HEK293 (cell line): Measurements from ENCODE around the gene KCNK15.
A peak's percentile ranks its signal among the peaks of the same experiment; 100 is the strongest.
"Not testable (repeated sequence)": the region's sequence is repeated elsewhere in the genome, so short reads cannot be mapped to it uniquely, and the experiment has no call there.

Experiments
- CTCF ChIA-PET: fragments of 350-600 bp; formaldehyde crosslinking; extraction: SDS; loops from one replicate; lab custom pipeline; 2021; ENCODE audit warnings: antibody characterized with exemption; lab: Yijun Ruan, JAX
- POLR2A ChIA-PET: fragments of 300-600 bp; formaldehyde crosslinking; extraction: SDS; loops from one replicate; lab custom pipeline; 2020; ENCODE audit warnings: antibody characterized with exemption, inconsistent platforms; lab: Yijun Ruan, JAX
- H3K27ac ChIP-seq: fragments of 200-500 bp; sonication (Bioruptor generic); 2 replicates; pipeline ENCODE4 v1.5.1; 2014; ENCODE audit warnings: low read depth, low read length, control low read depth, inconsistent platforms; ENCODE audit errors: extremely low read depth
- H3K36me3 ChIP-seq, 2 experiments: fragments of 200-500 bp in 1 of 2; sonication (Bioruptor generic) in 1 of 2; 1 replicate in 1 of 2; 2 replicates in 1 of 2; pipeline ENCODE4 v1.5.1; 2014 to 2017; ENCODE audit warnings: inconsistent platforms in 2 of 2, low read length in 2 of 2; ENCODE audit not compliant: control insufficient read depth in 2 of 2, insufficient read depth in 1 of 2
- H3K4me1 ChIP-seq: fragments of 200-500 bp; sonication (Bioruptor generic); 2 replicates; pipeline ENCODE4 v1.5.1; 2014; ENCODE audit warnings: mild to moderate bottlenecking, low read length, inconsistent platforms; ENCODE audit not compliant: control insufficient read depth, insufficient read depth
- H3K4me3 ChIP-seq: 2 replicates; pipeline ENCODE4 v1.5.1; 2011; ENCODE audit warnings: low read depth, mild to moderate bottlenecking, control low read depth, low read length, moderate library complexity
- H3K9me3 ChIP-seq: fragments of 200-500 bp; sonication (Bioruptor generic); 2 replicates; pipeline ENCODE4 v1.5.1; 2014; ENCODE audit warnings: low read depth, low read length, inconsistent platforms; ENCODE audit not compliant: control insufficient read depth, insufficient read depth
- GLI2 ChIP-seq: fragments of 450-650 bp; formaldehyde crosslinking; IDR thresholded peaks from 2 replicates; pipeline ENCODE4; 2017; ENCODE audit warnings: missing biosample characterization, missing genetic modification characterization, low read depth, borderline replicate concordance
- HOXA7 ChIP-seq: sonication (generic); formaldehyde crosslinking; IDR thresholded peaks from 2 replicates; pipeline ENCODE4 v1.8.1; 2022; ENCODE audit warnings: missing genetic modification reagents, borderline replicate concordance
- PRDM1 ChIP-seq: fragments of 450-650 bp; formaldehyde crosslinking; IDR thresholded peaks from 2 replicates; pipeline ENCODE4; 2016; ENCODE audit warnings: missing biosample characterization, missing genetic modification characterization
- SCRT2 ChIP-seq: fragments of 450-650 bp; formaldehyde crosslinking; IDR thresholded peaks from 2 replicates; pipeline ENCODE4 v1.5.1; 2016; ENCODE audit warnings: missing biosample characterization, missing genetic modification characterization
- TRIM28 ChIP-seq: IDR thresholded peaks from 2 replicates; pipeline ENCODE4 v1.6.1; 2011; ENCODE audit warnings: low read length, control low read depth, borderline replicate concordance
- ZBTB17 ChIP-seq: fragments of 450-650 bp; formaldehyde crosslinking; IDR thresholded peaks from 2 replicates; pipeline ENCODE4 v1.5.1; 2016; ENCODE audit warnings: missing biosample characterization, missing genetic modification characterization
- ZBTB26 ChIP-seq: fragments of 450-650 bp; formaldehyde crosslinking; optimal IDR thresholded peaks from 2 replicates; pipeline ENCODE3; 2016; ENCODE audit warnings: missing biosample characterization, mild to moderate bottlenecking, missing genetic modification characterization
- ZNF175 ChIP-seq: fragments of 450-650 bp; formaldehyde crosslinking; IDR thresholded peaks from 2 replicates; pipeline ENCODE4 v1.5.1; 2016; ENCODE audit warnings: missing biosample characterization, missing genetic modification characterization
- TF ChIP-seq, protein P1 (sequence below): fragments of 450-650 bp; formaldehyde crosslinking; conservative IDR thresholded peaks from 2 replicates; pipeline ENCODE4 v1.5.1; 2016; ENCODE audit warnings: low read depth, missing biosample characterization, missing genetic modification characterization
- TF ChIP-seq, protein P2 (sequence below): fragments of 450-650 bp; formaldehyde crosslinking; IDR thresholded peaks from 2 replicates; pipeline ENCODE4 v1.5.1; 2016; ENCODE audit warnings: missing biosample characterization, missing genetic modification characterization

Gene KCNK15

DNA sequence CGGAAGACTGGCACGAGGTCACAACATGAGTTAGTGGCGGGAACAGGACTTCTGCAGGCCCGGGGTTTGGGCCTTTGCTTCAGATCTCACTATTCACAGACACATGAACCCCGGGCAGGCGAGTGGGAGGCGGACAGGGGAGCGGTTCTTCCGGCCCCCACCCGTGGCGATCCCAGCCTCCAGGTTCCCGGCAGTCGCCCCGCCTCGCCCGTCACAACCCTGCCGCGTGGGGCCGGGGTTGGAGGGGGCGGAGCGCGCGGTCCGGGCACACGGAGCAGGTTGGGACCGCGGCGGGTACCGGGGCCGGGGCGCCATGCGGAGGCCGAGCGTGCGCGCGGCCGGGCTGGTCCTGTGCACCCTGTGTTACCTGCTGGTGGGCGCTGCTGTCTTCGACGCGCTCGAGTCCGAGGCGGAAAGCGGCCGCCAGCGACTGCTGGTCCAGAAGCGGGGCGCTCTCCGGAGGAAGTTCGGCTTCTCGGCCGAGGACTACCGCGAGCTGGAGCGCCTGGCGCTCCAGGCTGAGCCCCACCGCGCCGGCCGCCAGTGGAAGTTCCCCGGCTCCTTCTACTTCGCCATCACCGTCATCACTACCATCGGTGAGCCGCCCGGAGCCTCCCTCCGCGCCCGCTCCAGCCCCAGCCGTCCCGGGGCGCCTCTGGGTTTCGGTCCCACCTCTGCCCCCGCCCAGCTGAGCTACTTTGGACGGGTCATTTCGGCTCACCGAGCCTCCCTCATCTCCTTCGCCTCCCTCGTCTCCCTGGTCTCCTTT lies at the start of gene KCNK15:
Gene KCNK15, plus strand, starts transcription at position 268 of the 769 bp plus-strand sequence. Its CDS starts 46 bp downstream, at position 314.
- H3K4me3 ChIP-seq = no peak within 1 kb of the TSS

GRCh38 chr20:44696315-44696714 lies 49.4 kb upstream of the KCNK15 start:
- POLR2A ChIA-PET = no interaction called here

More for the DNA sequence above, at the start of gene KCNK15:
- Histone ChIP-seq H3K27ac (no peak within 1 kb of the TSS; the same call in 1 of the 2 replicates), H3K4me1 (peaks cover 4% of the 10 kb centered on the region; the same call in 1 of the 2 replicates), H3K9me3 (no peaks in the 10 kb centered on the region), H3K36me3 (no peaks in the 10 kb centered on the region)
- CTCF ChIA-PET = interaction anchor here (2.1 to 2.9 kb wide), 3 partner anchors 8 to 62 kb away, joined by 6 to 26 read pairs (median 21); no protein-coding TSS in a partner anchor
- POLR2A ChIA-PET = no interaction called here
- TF ChIP-seq, protein P1, sequence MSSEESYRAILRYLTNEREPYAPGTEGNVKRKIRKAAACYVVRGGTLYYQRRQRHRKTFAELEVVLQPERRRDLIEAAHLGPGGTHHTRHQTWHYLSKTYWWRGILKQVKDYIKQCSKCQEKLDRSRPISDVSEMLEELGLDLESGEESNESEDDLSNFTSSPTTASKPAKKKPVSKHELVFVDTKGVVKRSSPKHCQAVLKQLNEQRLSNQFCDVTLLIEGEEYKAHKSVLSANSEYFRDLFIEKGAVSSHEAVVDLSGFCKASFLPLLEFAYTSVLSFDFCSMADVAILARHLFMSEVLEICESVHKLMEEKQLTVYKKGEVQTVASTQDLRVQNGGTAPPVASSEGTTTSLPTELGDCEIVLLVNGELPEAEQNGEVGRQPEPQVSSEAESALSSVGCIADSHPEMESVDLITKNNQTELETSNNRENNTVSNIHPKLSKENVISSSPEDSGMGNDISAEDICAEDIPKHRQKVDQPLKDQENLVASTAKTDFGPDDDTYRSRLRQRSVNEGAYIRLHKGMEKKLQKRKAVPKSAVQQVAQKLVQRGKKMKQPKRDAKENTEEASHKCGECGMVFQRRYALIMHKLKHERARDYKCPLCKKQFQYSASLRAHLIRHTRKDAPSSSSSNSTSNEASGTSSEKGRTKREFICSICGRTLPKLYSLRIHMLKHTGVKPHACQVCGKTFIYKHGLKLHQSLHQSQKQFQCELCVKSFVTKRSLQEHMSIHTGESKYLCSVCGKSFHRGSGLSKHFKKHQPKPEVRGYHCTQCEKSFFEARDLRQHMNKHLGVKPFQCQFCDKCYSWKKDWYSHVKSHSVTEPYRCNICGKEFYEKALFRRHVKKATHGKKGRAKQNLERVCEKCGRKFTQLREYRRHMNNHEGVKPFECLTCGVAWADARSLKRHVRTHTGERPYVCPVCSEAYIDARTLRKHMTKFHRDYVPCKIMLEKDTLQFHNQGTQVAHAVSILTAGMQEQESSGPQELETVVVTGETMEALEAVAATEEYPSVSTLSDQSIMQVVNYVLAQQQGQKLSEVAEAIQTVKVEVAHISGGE = no peak
- TF ChIP-seq ZNF175 (tag by site-specific recombination) = no peak
- TF ChIP-seq, protein P2, sequence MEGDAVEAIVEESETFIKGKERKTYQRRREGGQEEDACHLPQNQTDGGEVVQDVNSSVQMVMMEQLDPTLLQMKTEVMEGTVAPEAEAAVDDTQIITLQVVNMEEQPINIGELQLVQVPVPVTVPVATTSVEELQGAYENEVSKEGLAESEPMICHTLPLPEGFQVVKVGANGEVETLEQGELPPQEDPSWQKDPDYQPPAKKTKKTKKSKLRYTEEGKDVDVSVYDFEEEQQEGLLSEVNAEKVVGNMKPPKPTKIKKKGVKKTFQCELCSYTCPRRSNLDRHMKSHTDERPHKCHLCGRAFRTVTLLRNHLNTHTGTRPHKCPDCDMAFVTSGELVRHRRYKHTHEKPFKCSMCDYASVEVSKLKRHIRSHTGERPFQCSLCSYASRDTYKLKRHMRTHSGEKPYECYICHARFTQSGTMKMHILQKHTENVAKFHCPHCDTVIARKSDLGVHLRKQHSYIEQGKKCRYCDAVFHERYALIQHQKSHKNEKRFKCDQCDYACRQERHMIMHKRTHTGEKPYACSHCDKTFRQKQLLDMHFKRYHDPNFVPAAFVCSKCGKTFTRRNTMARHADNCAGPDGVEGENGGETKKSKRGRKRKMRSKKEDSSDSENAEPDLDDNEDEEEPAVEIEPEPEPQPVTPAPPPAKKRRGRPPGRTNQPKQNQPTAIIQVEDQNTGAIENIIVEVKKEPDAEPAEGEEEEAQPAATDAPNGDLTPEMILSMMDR (tag by site-specific recombination) = no peak
- no peak for TF ChIP-seq GLI2 (tag by site-specific recombination)
- peak; percentile 32 for TF ChIP-seq ZBTB26 (tag by site-specific recombination)

DNA sequence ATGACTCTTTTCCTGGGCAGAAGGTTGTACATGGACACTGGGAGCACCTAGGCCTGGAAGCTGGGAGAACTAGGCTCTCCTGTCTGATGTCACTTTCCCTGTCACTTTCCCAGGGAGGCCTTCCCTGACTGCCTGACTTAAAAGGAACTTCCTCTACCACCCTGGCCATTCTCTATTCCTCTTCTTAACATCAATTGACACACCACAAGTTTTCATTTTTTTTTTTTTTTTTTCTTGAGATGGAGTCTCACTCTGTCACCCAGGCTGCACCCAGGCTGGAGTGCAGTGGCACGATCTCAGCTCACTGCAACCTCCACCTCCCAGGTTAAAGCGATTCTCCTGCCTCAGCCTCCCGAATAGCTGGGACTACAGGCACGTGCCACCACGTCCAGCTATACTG lies 48.6 kb upstream of the KCNK15 start:
- H3K4me3 ChIP-seq, POLR2A ChIA-PET, H3K36me3 ChIP-seq, H3K4me1 ChIP-seq, H3K27ac ChIP-seq, H3K9me3 ChIP-seq: not testable (repeated sequence)
- CTCF ChIA-PET = interaction anchor here (0.6 to 2.8 kb wide), 4 partner anchors 13 to 35 kb away, joined by 3 to 13 read pairs (median 4); partner anchors contain the start of gene CCN5
- 0 out of 2 replicates have a peak, but pooled peaks have one; percentile 11 for TF ChIP-seq PRDM1 (tag by site-specific recombination)

More at GRCh38 chr20:44696315-44696714, 49.4 kb upstream of the KCNK15 start:
- CTCF ChIA-PET = interaction anchor here (0.6 to 2.8 kb wide), 3 partner anchors 12 to 36 kb away, joined by 3 to 13 read pairs (median 4); no protein-coding TSS in a partner anchor
- TF ChIP-seq TRIM28 (peak; percentile 42; the same call in 1 of the 2 replicates), HOXA7 (CRISPR knock-in tag) (no peak), SCRT2 (tag by site-specific recombination) (0 out of 2 replicates have a peak, but pooled peaks have one; percentile 34), ZBTB17 (tag by site-specific recombination) (no peak)
- Histone ChIP-seq H3K9me3 (no peaks in the 10 kb centered on the region), H3K27ac (no peak overlapping the region), H3K36me3 (no peaks in the 10 kb centered on the region), H3K4me3 (no peak overlapping the region), H3K4me1 (no peaks in the 10 kb centered on the region)
